DMS153 treated with DMSO at 0.1 percent for 48 hours (cell line): ENCODE results near the gene TP53RK.

ENCODE experiments used
- DNase-seq: peaks from one replicate; lab custom pipeline; 2025; ENCODE audit not compliant: unreplicated experiment; lab: John Stamatoyannopoulos, UW

The TP53RK gene

GRCh38 chr20:46708172-46708860, 19.1 kb upstream of the TP53RK start:
- no peak for DNase-seq

- no peak for DNase-seq
These were observed 17.0 kb upstream of the TP53RK start for GRCh38 chr20:46706242-46706641.

- DNase-seq: no peak
These were observed 16.1 kb upstream of the TP53RK start for GRCh38 chr20:46705378-46705729.

GRCh38 chr20:46704714-46705377, 15.6 kb upstream of the TP53RK start:
- no peak for DNase-seq

GRCh38 chr20:46703435-46703834, 14.2 kb upstream of the TP53RK start:
- DNase-seq: no peak

- no peak for DNase-seq
These were observed 13.4 kb upstream of the TP53RK start for GRCh38 chr20:46702447-46703203.

- DNase-seq: no peak
These were observed 12.7 kb upstream of the TP53RK start for GRCh38 chr20:46701986-46702385.

GRCh38 chr20:46701556-46701955, 12.3 kb upstream of the TP53RK start:
- DNase-seq: no peak

GRCh38 chr20:46701057-46701456, 11.8 kb upstream of the TP53RK start:
- no peak for DNase-seq

GRCh38 chr20:46700481-46700880, 11.2 kb upstream of the TP53RK start:
- DNase-seq: no peak

GRCh38 chr20:46699651-46700359, 10.6 kb upstream of the TP53RK start:
- DNase-seq: no peak

GRCh38 chr20:46698788-46699187, 9.5 kb upstream of the TP53RK start:
- DNase-seq: no peak

- no peak for DNase-seq
These were observed 7.6 kb upstream of the TP53RK start for GRCh38 chr20:46696791-46697279.

GRCh38 chr20:46695892-46696291, 6.6 kb upstream of the TP53RK start:
- peak; percentile 13 for DNase-seq

- no peak for DNase-seq
These were observed 5.2 kb upstream of the TP53RK start for GRCh38 chr20:46694484-46694883.

GRCh38 chr20:46691196-46691595, 2.0 kb upstream of the TP53RK start:
- no peak for DNase-seq

- DNase-seq: no peak
These were observed 1.2 kb upstream of the TP53RK start for GRCh38 chr20:46690219-46691106.

GRCh38 chr20:46689754-46690085, 476 bp upstream of the TP53RK start:
- DNase-seq: no peak

- no peak for DNase-seq
These were observed 828 bp downstream of the TP53RK start for GRCh38 chr20:46688151-46689081.
